K562 treated with DMSO at 1 percent for 24 hours (cell line): ENCODE results near the gene PICK1. TPM values are rescaled to one million over a fixed set of nuclear protein-coding genes. Genes with fewer than 3 reads are reported as not detected.

ENCODE experiments used
- total RNA-seq: library from RNA; unstranded; fragments of 300-600 nt; gene quantifications from 2 replicates; pipeline ENCODE4 v1.2.3, GENCODE V29; 2022; ENCODE audit warnings: low read depth; ENCODE audit not compliant: insufficient read depth

PICK1 gene
- total RNA-seq: 17.9 and 18.7 TPM in 2 replicates

GRCh38 chr22:38056969-38057891 lies at the start of gene PICK1:
TSS of gene PICK1 (plus strand) at chr22:38057404. CDS start at chr22:38057810, 406 bp downstream.

GRCh38 chr22:38083931-38084631 lies 26.9 kb downstream of the PICK1 start, which contains the start of gene SLC16A8:
TSS of gene SLC16A8 (minus strand) at chr22:38084184. CDS start at chr22:38082873, 1,311 bp downstream.

GRCh38 chr22:38110008-38110862 lies 53.0 kb downstream of the PICK1 start, which contains the start of gene BAIAP2L2:
TSS of gene BAIAP2L2 (minus strand) at chr22:38110684. CDS start at chr22:38110525, 159 bp downstream.

Other genes starting within 250 kb of the PICK1 start
- 93.3 and 95.3 TPM in 2 replicates for gene GCAT, start 249.5 kb upstream of the PICK1 start, total RNA-seq
- 0.72 and 1.6 TPM in 2 replicates for gene GALR3, start 234.0 kb upstream of the PICK1 start, total RNA-seq
- gene ANKRD54, start 213.1 kb upstream of the PICK1 start, total RNA-seq: 80.4 and 84.6 TPM in 2 replicates
- 547 and 552 TPM in 2 replicates for gene EIF3L, start 208.0 kb upstream of the PICK1 start, total RNA-seq
- 29.1 and 29.6 TPM in 2 replicates for gene MICALL1, start 151.1 kb upstream of the PICK1 start, total RNA-seq
- 0.58 and 1.1 TPM in 2 replicates for gene C22orf23, start 103.8 kb upstream of the PICK1 start, total RNA-seq
- gene POLR2F, start 103.7 kb upstream of the PICK1 start, total RNA-seq: 102 and 114 TPM in 2 replicates
- not detected in 2 replicates for gene SOX10, start 72.8 kb upstream of the PICK1 start, total RNA-seq
- 0.14 TPM in 1 of 2 replicates, not detected in the other for gene SLC16A8, start 26.8 kb downstream of the PICK1 start, total RNA-seq
- 0.73 TPM in 1 of 2 replicates, not detected in the other for gene BAIAP2L2, start 53.3 kb downstream of the PICK1 start, total RNA-seq
- 5.8 TPM in 2 replicates for gene PLA2G6, start 124.4 kb downstream of the PICK1 start, total RNA-seq
- gene MAFF, start 144.6 kb downstream of the PICK1 start, total RNA-seq: 11.7 and 12.2 TPM in 2 replicates
- gene TMEM184B, start 215.6 kb downstream of the PICK1 start, total RNA-seq: 32.8 and 33.1 TPM in 2 replicates